Neural progenitor cell (in vitro differentiated cells): ENCODE data around the gene SLC7A10. TPM values are rescaled to one million over a fixed set of nuclear protein-coding genes. Genes with fewer than 3 reads are reported as not detected.

Experiments used
- DNase-seq: peaks from one replicate; pipeline ENCODE4 v3.0.0-alpha.2; 2016; ENCODE audit warnings: low spot score
- H2AFZ ChIP-seq: fragments of 200-600 bp; sonication (generic); replicated peaks from 2 replicates; pipeline ENCODE4 v1.6.1; 2016; ENCODE audit warnings: antibody characterized with exemption
- H3F3A ChIP-seq: fragments of 200-600 bp; sonication (generic); 2 replicates; pipeline ENCODE4 v1.6.1; 2016; ENCODE audit warnings: antibody characterized with exemption, low read depth
- H3K27ac ChIP-seq: fragments of 200-600 bp; sonication (generic); 2 replicates; pipeline ENCODE4 v1.5.1; 2016; ENCODE audit warnings: mild to moderate bottlenecking
- H3K27me3 ChIP-seq: fragments of 200-600 bp; sonication (generic); 2 replicates; pipeline ENCODE4 v1.6.1; 2016; ENCODE audit warnings: mild to moderate bottlenecking, moderate library complexity
- H3K36me3 ChIP-seq: fragments of 200-600 bp; sonication (generic); 2 replicates; pipeline ENCODE4 v1.5.1; 2016
- H3K4me1 ChIP-seq: fragments of 200-600 bp; sonication (generic); 2 replicates; pipeline ENCODE4 v1.6.1; 2016; ENCODE audit warnings: mixed run types
- H3K4me2 ChIP-seq: fragments of 200-600 bp; sonication (generic); 2 replicates; pipeline ENCODE4 v1.6.1; 2016
- H3K4me3 ChIP-seq: fragments of 200-600 bp; sonication (generic); 2 replicates; pipeline ENCODE4 v1.5.1; 2016
- H3K79me2 ChIP-seq: fragments of 200-600 bp; sonication (generic); 2 replicates; pipeline ENCODE4 v1.6.1; 2016; ENCODE audit warnings: low read depth
- H3K9ac ChIP-seq: fragments of 200-600 bp; sonication (generic); 2 replicates; pipeline ENCODE4 v1.6.1; 2016
- H3K9me3 ChIP-seq: fragments of 200-600 bp; sonication (generic); 2 replicates; pipeline ENCODE4 v1.5.1; 2016; ENCODE audit warnings: low read depth
- H4K20me1 ChIP-seq: fragments of 200-600 bp; sonication (generic); 2 replicates; pipeline ENCODE4 v1.6.1; 2016; ENCODE audit warnings: low read depth
- H3K27ac Mint-ChIP-seq: 3 replicates; pipeline ENCODE4 v1.8.0; 2021; ENCODE audit warnings: mixed read lengths
- H3K27me3 Mint-ChIP-seq: 2 replicates; pipeline ENCODE4 v1.8.0; 2022; ENCODE audit warnings: low read depth, mild to moderate bottlenecking, inconsistent platforms, moderate library complexity, mixed read lengths; ENCODE audit not compliant: insufficient read depth
- H3K36me3 Mint-ChIP-seq: 3 replicates; pipeline ENCODE4 v1.8.0; 2021; ENCODE audit warnings: mixed read lengths
- H3K4me1 Mint-ChIP-seq: 3 replicates; pipeline ENCODE4 v1.8.0; 2021; ENCODE audit warnings: mixed read lengths
- H3K4me3 Mint-ChIP-seq: 3 replicates; pipeline ENCODE4 v1.8.0; 2021; ENCODE audit warnings: mild to moderate bottlenecking, moderate library complexity, mixed read lengths
- H3K9me3 Mint-ChIP-seq: 3 replicates; pipeline ENCODE4 v1.8.0; 2020; ENCODE audit warnings: mixed read lengths
- CTCF ChIP-seq: fragments of 200-600 bp; sonication (generic); IDR thresholded peaks from 2 replicates; pipeline ENCODE4 v1.5.1; 2017; ENCODE audit warnings: antibody characterized with exemption, mild to moderate bottlenecking
- EZH2 ChIP-seq: fragments of 200-600 bp; sonication (generic); IDR thresholded peaks from 2 replicates; pipeline ENCODE4 v1.6.1; 2017; ENCODE audit warnings: antibody characterized with exemption, mild to moderate bottlenecking, moderate library complexity
- EZH2phosphoT487 ChIP-seq: fragments of 200-600 bp; sonication (generic); IDR thresholded peaks from 2 replicates; pipeline ENCODE4 v1.6.1; 2017; ENCODE audit warnings: antibody characterized with exemption
- total RNA-seq: library from RNA; depleted of rRNA; stranded (reverse); fragments of >200 nt; gene quantifications from 2 replicates; pipeline ENCODE4 v1.2.3, GENCODE V29; 2015; ENCODE audit warnings: low replicate concordance

SLC7A10 gene
- total RNA-seq, 1 donor from 2014 or later = 0.79 TPM

- H3K27ac Mint-ChIP-seq = no peak overlapping the region
- H3K4me3 Mint-ChIP-seq = no peak overlapping the region
- Histone ChIP-seq H4K20me1 (no peaks in the 10 kb centered on the region), H2AFZ (no peak overlapping the region), H3K27ac (no peak overlapping the region), H3K4me1 (no peaks in the 10 kb centered on the region), H3K9ac (no peak overlapping the region), H3K36me3 (no peaks in the 10 kb centered on the region), H3K4me2 (no peak overlapping the region), H3K79me2 (no peaks in the 10 kb centered on the region), H3K4me3 (no peak overlapping the region), H3F3A (no peaks in the 10 kb centered on the region), H3K27me3 (no peaks in the 10 kb centered on the region), H3K9me3 (no peaks in the 10 kb centered on the region)
- no peak for DNase-seq
- peaks cover 9% of the 10 kb centered on the region for H3K27me3 Mint-ChIP-seq
- H3K4me1 Mint-ChIP-seq = peaks cover 3% of the 10 kb centered on the region
- H3K36me3 Mint-ChIP-seq = no peaks in the 10 kb centered on the region
- no peaks in the 10 kb centered on the region for H3K9me3 Mint-ChIP-seq
- no peak for TF ChIP-seq CTCF
- no peak for TF ChIP-seq EZH2
- no peak for TF ChIP-seq EZH2phosphoT487
These were observed 39.3 kb upstream of the SLC7A10 start for GRCh38 chr19:33264881-33265445.

GRCh38 chr19:33263325-33264023 lies 37.8 kb upstream of the SLC7A10 start:
- Histone ChIP-seq H4K20me1 (no peaks in the 10 kb centered on the region), H3K36me3 (no peaks in the 10 kb centered on the region), H3K9me3 (no peaks in the 10 kb centered on the region), H2AFZ (no peak overlapping the region), H3K4me1 (no peaks in the 10 kb centered on the region), H3K4me3 (no peak overlapping the region), H3F3A (no peaks in the 10 kb centered on the region), H3K27me3 (no peaks in the 10 kb centered on the region), H3K9ac (no peak overlapping the region), H3K4me2 (no peak overlapping the region), H3K79me2 (no peaks in the 10 kb centered on the region), H3K27ac (no peak overlapping the region)
- Mint-ChIP-seq H3K27me3 (peaks cover 9% of the 10 kb centered on the region), H3K4me3 (no peak overlapping the region), H3K4me1 (peaks cover 3% of the 10 kb centered on the region), H3K27ac (no peak overlapping the region), H3K9me3 (no peaks in the 10 kb centered on the region), H3K36me3 (no peaks in the 10 kb centered on the region)
- TF ChIP-seq EZH2 (no peak), EZH2phosphoT487 (no peak), CTCF (no peak)
- no peak for DNase-seq

GRCh38 chr19:33261511-33262189 lies 36.0 kb upstream of the SLC7A10 start:
- Histone ChIP-seq H3K79me2 (no peaks in the 10 kb centered on the region), H3K9ac (no peak overlapping the region), H3K27ac (no peak overlapping the region), H3K9me3 (no peaks in the 10 kb centered on the region), H3K4me2 (no peak overlapping the region), H4K20me1 (no peaks in the 10 kb centered on the region), H3K27me3 (no peaks in the 10 kb centered on the region), H3K4me3 (no peak overlapping the region), H3K4me1 (no peaks in the 10 kb centered on the region), H3K36me3 (no peaks in the 10 kb centered on the region), H3F3A (no peaks in the 10 kb centered on the region), H2AFZ (no peak overlapping the region)
- DNase-seq = no peak
- Mint-ChIP-seq H3K36me3 (no peaks in the 10 kb centered on the region), H3K27me3 (peaks cover 9% of the 10 kb centered on the region), H3K4me1 (peaks cover 3% of the 10 kb centered on the region), H3K4me3 (no peak overlapping the region), H3K27ac (no peak overlapping the region), H3K9me3 (peaks cover 3% of the 10 kb centered on the region)
- TF ChIP-seq CTCF (no peak), EZH2phosphoT487 (no peak), EZH2 (no peak)
